ENCODE data around the gene NMUR1. TPM values are rescaled to one million over a fixed set of nuclear protein-coding genes. Genes with fewer than 3 reads are reported as not detected.

The NMUR1 gene
- total and polyA plus RNA-seq, 2 donors (not counting 3 experiments of a cell fraction or from before 2014, with no cell fraction given), result not detected

- dilution Hi-C loops (cut with MboI; ENCODE audit: extremely low pct_ligation_motif_present, low sequenced_read_pairs) (no loop called here), intact Hi-C loops (cut with micrococcal nuclease) (no loop called here)
- FAIRE-seq (no peak), DNase-seq (ENCODE audit: low read depth, low spot score) (no peak)
- H3K79me2 ChIP-seq (ENCODE audit: control insufficient read depth, insufficient read depth, low read length), result no peaks in the 10 kb centered on the region
- no peaks in the 10 kb centered on the region for H3K36me3 ChIP-seq (ENCODE audit: control insufficient read depth in 2 of 2, extremely low read depth in 1 of 2, insufficient read depth in 2 of 2, low read length in 2 of 2)
- POLR2A ChIA-PET, result no interaction called here
- no peaks in the 10 kb centered on the region for H3K4me1 ChIP-seq (ENCODE audit: control insufficient read depth, extremely low read depth, insufficient read depth, low read length)
- TF ChIP-seq EZH2 (IDR thresholded peaks at IDR 0.05; ENCODE audit: borderline replicate concordance, low read depth, low read length, severe bottlenecking), result no peak
- TF ChIP-seq POLR2A (IDR thresholded peaks at IDR 0.05; ENCODE audit: low read depth, low read length), result no peak
- no peak for TF ChIP-seq MYC (IDR thresholded peaks at IDR 0.05; ENCODE audit: low read depth, low read length)
- TF ChIP-seq MAX (IDR thresholded peaks at IDR 0.05; ENCODE audit: insufficient read depth, insufficient read length), result no peak
- TF ChIP-seq CTCF (IDR thresholded peaks at IDR 0.05; ENCODE audit: extremely low read depth in 1 of 2, insufficient read depth in 1 of 2, low read depth in 1 of 2, low read length in 2 of 2), result no peak
- no peak for TF ChIP-seq FOS (IDR thresholded peaks at IDR 0.05; ENCODE audit: borderline replicate concordance, insufficient read depth, low read length)
- TF ChIP-seq GATA2 (IDR thresholded peaks at IDR 0.05; ENCODE audit: insufficient read depth, insufficient read length, low read depth, low read length), result no peak
- TF ChIP-seq JUN (IDR thresholded peaks at IDR 0.05; ENCODE audit: borderline replicate concordance, insufficient read depth, insufficient read length, low read depth), result no peak
- no peak for TF ChIP-seq POLR2AphosphoS5 (IDR thresholded peaks at IDR 0.05; ENCODE audit: insufficient read depth, low read depth, low read length)
- no TSS peak for BruUV-seq (replicated peaks)
- H3K9ac ChIP-seq (replicated peaks; ENCODE audit: extremely low read depth, insufficient read depth, low read length), result no peak overlapping the region
- H2AFZ ChIP-seq (ENCODE audit: low read depth, low read length), result no peak overlapping the region
- no peak overlapping the region for H3K27ac ChIP-seq (ENCODE audit: insufficient read depth, low read depth, low read length)
- no peaks in the 10 kb centered on the region for H3K9me1 ChIP-seq (replicated peaks; ENCODE audit: control insufficient read depth, extremely low read depth, insufficient read depth, low read length)
- H3K9me3 ChIP-seq (replicated peaks; ENCODE audit: control insufficient read depth, insufficient read depth, low read length), result no peaks in the 10 kb centered on the region
- H3K4me2 ChIP-seq (ENCODE audit: insufficient read depth, low read length), result no peak overlapping the region
- no peaks in the 10 kb centered on the region for H4K20me1 ChIP-seq (replicated peaks; ENCODE audit: control insufficient read depth, extremely low read depth, insufficient read depth, low read length)
- CTCF ChIA-PET, result interaction anchor here (1.4 to 5.5 kb wide), 3 partner anchors 10 to 28 kb away, joined by 5 to 28 read pairs (median 6); no protein-coding TSS in a partner anchor
- no peaks in the 10 kb centered on the region for H3K27me3 ChIP-seq (ENCODE audit: control insufficient read depth in 2 of 2, insufficient read depth in 2 of 2, low read length in 2 of 2)
- no peak overlapping the region for H3K4me3 ChIP-seq (replicated peaks in 1 of 3; ENCODE audit: insufficient read depth in 1 of 3, low read depth in 1 of 3, low read length in 3 of 3)
These were observed 43.6 kb upstream of the NMUR1 start for GRCh38 chr2:231573698-231574421.
